GM18507 (cell line): Measurements from ENCODE around the gene BICD2.
A peak's percentile ranks its signal among the peaks of the same experiment; 100 is the strongest.
"Not testable (repeated sequence)": the region's sequence is repeated elsewhere in the genome, so short reads cannot be mapped to it uniquely, and the experiment has no call there.

ENCODE experiments used
- DNase-seq: peaks from one replicate; pipeline ENCODE4 v3.0.0; 2011; ENCODE audit warnings: low read depth; ENCODE audit not compliant: insufficient read length; ENCODE audit errors: extremely low spot score
- FAIRE-seq: peaks from 2 replicates; lab custom pipeline; 2011; peaks lifted over from hg19 to GRCh38; lab: Jason Lieb, UNC

BICD2 gene

GRCh38 chr9:92773810-92774209 is 9.2 kb upstream of the BICD2 start:
- no peak for DNase-seq
- FAIRE-seq, result no peak

GRCh38 chr9:92771309-92771708 is 6.7 kb upstream of the BICD2 start:
- no peak for FAIRE-seq

GRCh38 chr9:92770360-92770995 is 5.8 kb upstream of the BICD2 start:
- FAIRE-seq, result no peak

More at GRCh38 chr9:92771309-92771708, 6.7 kb upstream of the BICD2 start:
- no peak for DNase-seq

GRCh38 chr9:92769990-92770359 is 5.3 kb upstream of the BICD2 start:
- DNase-seq, result no peak
- FAIRE-seq, result no peak

More at GRCh38 chr9:92770360-92770995, 5.8 kb upstream of the BICD2 start:
- DNase-seq, result no peak

GRCh38 chr9:92769286-92769685 is 4.7 kb upstream of the BICD2 start:
- DNase-seq, result no peak
- no peak for FAIRE-seq

- DNase-seq, FAIRE-seq: not testable (repeated sequence)
These were observed 4.2 kb upstream of the BICD2 start for GRCh38 chr9:92768816-92769215.

GRCh38 chr9:92767066-92768054 is 2.7 kb upstream of the BICD2 start:
- DNase-seq (no peak), FAIRE-seq (no peak)

- peak; percentile 82 for FAIRE-seq
- DNase-seq, result peak; percentile 96
These were observed 629 bp upstream of the BICD2 start for GRCh38 chr9:92764988-92765936.

GRCh38 chr9:92763721-92764380 is 782 bp downstream of the BICD2 start:
- DNase-seq (no peak), FAIRE-seq (no peak)

GRCh38 chr9:92762781-92763708 is 1.6 kb downstream of the BICD2 start:
- no peak for FAIRE-seq
- DNase-seq, result no peak

GRCh38 chr9:92762196-92762595 is 2.4 kb downstream of the BICD2 start:
- DNase-seq (no peak), FAIRE-seq (no peak)

- no peak for FAIRE-seq
- no peak for DNase-seq
These were observed 2.9 kb downstream of the BICD2 start for GRCh38 chr9:92761686-92762085.

- FAIRE-seq, result no peak
- DNase-seq, result no peak
These were observed 4.1 kb downstream of the BICD2 start for GRCh38 chr9:92760494-92760893.

- no peak for FAIRE-seq
- DNase-seq, result no peak
These were observed 4.6 kb downstream of the BICD2 start for GRCh38 chr9:92760070-92760469.

- DNase-seq (no peak), FAIRE-seq (no peak)
These were observed 5.2 kb downstream of the BICD2 start for GRCh38 chr9:92759446-92759845.

- FAIRE-seq, result no peak
- DNase-seq, result no peak
These were observed 7.8 kb downstream of the BICD2 start for GRCh38 chr9:92756792-92757191.

GRCh38 chr9:92754091-92754745 is 10.4 kb downstream of the BICD2 start:
- no peak for DNase-seq
- FAIRE-seq, result no peak
